PC-3 (cell line): ENCODE data around the gene PARM1. TPM values are rescaled to one million over a fixed set of nuclear protein-coding genes. Genes with fewer than 3 reads are reported as not detected.

Experiments
- ATAC-seq: fragments of 200-7000 bp; cut with Tn5 transposase; 2 replicates; pipeline ENCODE4 v1.9.1; 2020; ENCODE audit warnings: mild to moderate bottlenecking, moderate library complexity
- BruUV-seq: library from RNA; stranded (reverse); fragments of 400-500 nt; replicated peaks from 2 replicates; lab custom pipeline; 2021; lab: Mats Ljungman, UMichigan
- CTCF ChIA-PET: fragments of 300-600 bp; sonication (Branson Sonifier 250); formaldehyde crosslinking; loops from one replicate; lab custom pipeline; 2022; ENCODE audit warnings: antibody characterized with exemption; lab: Charles Lee
- POLR2A ChIA-PET: fragments of 300-600 bp; sonication (Branson Sonifier 250); formaldehyde crosslinking; loops from one replicate; lab custom pipeline; 2022; ENCODE audit warnings: antibody characterized with exemption; ENCODE audit not compliant: unreplicated experiment; lab: Charles Lee
- DNase-seq: peaks from one replicate; pipeline ENCODE4 v3.0.0-alpha.2; 2015
- H2AFZ ChIP-seq: fragments of 300-600 bp; sonication (generic); 2 replicates; pipeline ENCODE4 v1.6.0; 2016; ENCODE audit warnings: antibody characterized with exemption, low read length
- H3F3A ChIP-seq: fragments of 300-600 bp; sonication (generic); one replicate; pipeline ENCODE4 v1.6.0; 2017; ENCODE audit warnings: antibody characterized with exemption, low read length, control low read depth, mild to moderate bottlenecking; ENCODE audit not compliant: unreplicated experiment
- H3K27ac ChIP-seq: fragments of 300-600 bp; sonication (generic); 2 replicates; pipeline ENCODE4 v1.5.1; 2016; ENCODE audit warnings: mild to moderate bottlenecking, low read length
- H3K27me3 ChIP-seq: fragments of 300-600 bp; sonication (generic); 2 replicates; pipeline ENCODE4 v1.6.1; 2016; ENCODE audit warnings: low read length, mixed read lengths
- H3K36me3 ChIP-seq: fragments of 300-600 bp; sonication (generic); 2 replicates; pipeline ENCODE4 v1.6.1; 2016; ENCODE audit warnings: low read depth, mixed run types, low read length, mixed read lengths
- H3K4me1 ChIP-seq: fragments of 300-600 bp; sonication (generic); 2 replicates; pipeline ENCODE4 v1.5.1; 2016; ENCODE audit warnings: low read length; ENCODE audit not compliant: insufficient read depth
- H3K4me2 ChIP-seq: fragments of 300-600 bp; sonication (generic); 2 replicates; pipeline ENCODE4 v1.6.0; 2016; ENCODE audit warnings: low read length
- H3K4me3 ChIP-seq: fragments of 300-600 bp; sonication (generic); 2 replicates; pipeline ENCODE4 v1.5.1; 2016; ENCODE audit warnings: mild to moderate bottlenecking, low read length, mixed read lengths
- H3K79me2 ChIP-seq: fragments of 300-600 bp; sonication (generic); 2 replicates; pipeline ENCODE4 v1.6.1; 2017; ENCODE audit warnings: low read length, mixed read lengths
- H3K9ac ChIP-seq: fragments of 300-600 bp; sonication (generic); 2 replicates; pipeline ENCODE4 v1.6.0; 2016; ENCODE audit warnings: mild to moderate bottlenecking, low read length
- H3K9me2 ChIP-seq: fragments of 300-600 bp; sonication (generic); replicated peaks from 2 replicates; pipeline ENCODE4 v1.6.1; 2016; ENCODE audit warnings: mixed run types, low read length, mixed read lengths
- H3K9me3 ChIP-seq: fragments of 300-600 bp; sonication (generic); 2 replicates; pipeline ENCODE4 v1.6.1; 2016; ENCODE audit warnings: low read length, mixed read lengths
- H4K20me1 ChIP-seq: fragments of 300-600 bp; sonication (generic); 2 replicates; pipeline ENCODE4 v1.6.1; 2016; ENCODE audit warnings: low read length, mixed read lengths
- EZH2 ChIP-seq: fragments of 300-600 bp; sonication (generic); IDR thresholded peaks from one replicate; pipeline ENCODE4 v1.6.1; 2017; ENCODE audit warnings: antibody characterized with exemption, mild to moderate bottlenecking, low read length; ENCODE audit not compliant: unreplicated experiment
- EZH2phosphoT487 ChIP-seq: fragments of 300-600 bp; sonication (generic); IDR thresholded peaks from 2 replicates; pipeline ENCODE4 v1.6.1; 2018; ENCODE audit warnings: mild to moderate bottlenecking, antibody characterized with exemption, low read length, borderline replicate concordance
- intact Hi-C: fragments of 100-400 bp; cut with micrococcal nuclease; formaldehyde crosslinking; loops from 2 replicates; pipeline ENCODE4 v1.9.0; 2023
- total RNA-seq: library from RNA; depleted of rRNA; stranded (reverse); fragments of >200 nt; gene quantifications from 2 replicates; pipeline ENCODE4 v1.2.3, GENCODE V29; 2014
- TF ChIP-seq, protein P1 (sequence below): fragments of 300-600 bp; sonication (generic); conservative IDR thresholded peaks from 2 replicates; pipeline ENCODE4 v1.5.1; 2017; ENCODE audit warnings: antibody characterized with exemption, low read depth, mild to moderate bottlenecking, low read length

PARM1 gene
- total RNA-seq, 1 experiment from 2014 or later: 2.9 TPM

DNA sequence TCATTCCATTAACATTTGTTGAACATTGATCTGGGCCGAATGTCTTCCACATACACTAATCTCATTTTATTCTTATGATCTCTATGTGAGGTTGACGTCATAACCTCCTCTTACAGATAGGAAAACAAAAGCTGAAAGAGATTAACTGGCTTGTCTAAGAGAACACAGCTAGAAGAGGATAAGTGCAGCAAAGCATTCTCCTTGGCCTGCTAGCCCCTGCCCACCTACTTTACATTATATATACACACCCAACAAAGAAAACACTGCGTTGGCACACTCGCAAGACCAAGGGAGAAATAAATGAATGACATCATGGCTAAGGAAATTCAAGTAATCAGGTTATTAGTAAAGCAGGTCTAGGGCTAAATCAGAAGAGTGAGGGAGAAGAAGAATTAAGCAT is 138.4 kb downstream of the PARM1 start:
- H3K27ac ChIP-seq: no peak overlapping the region
- no peak overlapping the region for H3K4me3 ChIP-seq
- ChIA-PET CTCF (no interaction called here), POLR2A (no interaction called here)
- H3K79me2 ChIP-seq: no peaks in the 10 kb centered on the region
- no peak overlapping the region for H3K9ac ChIP-seq
- H2AFZ ChIP-seq: no peak overlapping the region
- intact Hi-C loops: no loop called here
- no peaks in the 10 kb centered on the region for H3K9me2 ChIP-seq
- H3K4me2 ChIP-seq: no peak overlapping the region
- ATAC-seq: no peak
- no peaks in the 10 kb centered on the region for H3K36me3 ChIP-seq
- DNase-seq: no peak
- H3K27me3 ChIP-seq: peaks cover 6% of the 10 kb centered on the region; the same call in 1 of the 2 replicates
- BruUV-seq: no TSS peak
- H4K20me1 ChIP-seq: no peaks in the 10 kb centered on the region
- no peak for TF ChIP-seq EZH2phosphoT487
- TF ChIP-seq EZH2: no peak
- TF ChIP-seq, protein P1, sequence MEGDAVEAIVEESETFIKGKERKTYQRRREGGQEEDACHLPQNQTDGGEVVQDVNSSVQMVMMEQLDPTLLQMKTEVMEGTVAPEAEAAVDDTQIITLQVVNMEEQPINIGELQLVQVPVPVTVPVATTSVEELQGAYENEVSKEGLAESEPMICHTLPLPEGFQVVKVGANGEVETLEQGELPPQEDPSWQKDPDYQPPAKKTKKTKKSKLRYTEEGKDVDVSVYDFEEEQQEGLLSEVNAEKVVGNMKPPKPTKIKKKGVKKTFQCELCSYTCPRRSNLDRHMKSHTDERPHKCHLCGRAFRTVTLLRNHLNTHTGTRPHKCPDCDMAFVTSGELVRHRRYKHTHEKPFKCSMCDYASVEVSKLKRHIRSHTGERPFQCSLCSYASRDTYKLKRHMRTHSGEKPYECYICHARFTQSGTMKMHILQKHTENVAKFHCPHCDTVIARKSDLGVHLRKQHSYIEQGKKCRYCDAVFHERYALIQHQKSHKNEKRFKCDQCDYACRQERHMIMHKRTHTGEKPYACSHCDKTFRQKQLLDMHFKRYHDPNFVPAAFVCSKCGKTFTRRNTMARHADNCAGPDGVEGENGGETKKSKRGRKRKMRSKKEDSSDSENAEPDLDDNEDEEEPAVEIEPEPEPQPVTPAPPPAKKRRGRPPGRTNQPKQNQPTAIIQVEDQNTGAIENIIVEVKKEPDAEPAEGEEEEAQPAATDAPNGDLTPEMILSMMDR: no peak
- H3F3A ChIP-seq: no peaks in the 10 kb centered on the region
- H3K9me3 ChIP-seq: no peaks in the 10 kb centered on the region
- no peaks in the 10 kb centered on the region for H3K4me1 ChIP-seq

DNA sequence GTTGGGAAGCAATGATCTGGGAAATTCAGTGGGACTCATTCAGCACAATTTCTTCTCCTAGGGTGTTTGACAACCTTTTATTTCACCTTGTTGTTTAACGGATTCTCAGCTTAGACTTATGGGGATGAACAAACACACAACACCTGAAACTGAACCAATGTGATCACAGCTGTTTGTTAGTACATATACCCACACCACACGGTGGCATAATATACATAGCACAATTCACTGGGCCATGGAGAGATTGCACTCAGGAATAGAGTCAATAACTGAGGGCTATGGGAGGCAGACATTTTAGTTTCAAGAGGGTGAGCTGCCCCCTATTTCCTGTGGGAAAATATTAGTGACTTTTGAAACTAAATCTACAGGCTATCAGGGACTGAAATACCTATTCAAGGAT is 148.0 kb downstream of the PARM1 start:
- H3K27me3 ChIP-seq: no peaks in the 10 kb centered on the region
- no peaks in the 10 kb centered on the region for H3K9me3 ChIP-seq
- no peak overlapping the region for H3K4me3 ChIP-seq
- ATAC-seq (no peak), DNase-seq (no peak)
- H3K9ac ChIP-seq: no peak overlapping the region
- H3K4me2 ChIP-seq: no peak overlapping the region
- H3K79me2 ChIP-seq: no peaks in the 10 kb centered on the region
- no TSS peak for BruUV-seq
- no peak overlapping the region for H3K27ac ChIP-seq
- ChIA-PET CTCF (no interaction called here), POLR2A (no interaction called here)
- no peak overlapping the region for H2AFZ ChIP-seq
- intact Hi-C loops: no loop called here
- TF ChIP-seq EZH2phosphoT487 (no peak), EZH2 (no peak)
- TF ChIP-seq, protein P1: no peak
- no peaks in the 10 kb centered on the region for H4K20me1 ChIP-seq
- H3K4me1 ChIP-seq: no peaks in the 10 kb centered on the region
- H3F3A ChIP-seq: no peaks in the 10 kb centered on the region
- no peaks in the 10 kb centered on the region for H3K9me2 ChIP-seq
- H3K36me3 ChIP-seq: no peaks in the 10 kb centered on the region

DNA sequence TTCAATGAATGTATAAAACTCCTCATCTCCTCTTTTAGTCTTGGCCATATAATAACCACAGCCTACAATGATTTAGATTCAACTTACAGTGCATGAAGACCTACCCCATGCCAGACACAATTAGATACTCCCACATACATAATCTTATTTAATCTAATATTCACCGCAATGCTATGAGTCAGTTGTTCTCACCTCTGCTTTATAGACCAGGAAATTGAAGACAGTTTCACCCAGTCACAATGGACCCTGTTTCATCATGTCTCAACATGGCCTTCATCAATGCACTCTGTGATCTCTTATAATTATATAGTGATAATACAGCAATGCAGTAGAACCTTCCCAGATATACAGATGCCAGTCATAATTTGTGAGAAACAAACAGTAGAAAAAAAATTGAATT is 148.6 kb downstream of the PARM1 start:
- no peak for DNase-seq
- no peak for ATAC-seq
- CTCF ChIA-PET: no interaction called here

More for the DNA sequence above, 148.6 kb downstream of the PARM1 start:
- no peak overlapping the region for H3K9ac ChIP-seq
- no TSS peak for BruUV-seq
- intact Hi-C loops: no loop called here
- no peak overlapping the region for H3K4me2 ChIP-seq
- no peaks in the 10 kb centered on the region for H4K20me1 ChIP-seq
- no peaks in the 10 kb centered on the region for H3K27me3 ChIP-seq
- POLR2A ChIA-PET: no interaction called here
- H3K27ac ChIP-seq: no peak overlapping the region
- no peak overlapping the region for H3K4me3 ChIP-seq
- no peak for TF ChIP-seq EZH2phosphoT487
- no peak for TF ChIP-seq EZH2
- TF ChIP-seq, protein P1: no peak
- no peaks in the 10 kb centered on the region for H3K4me1 ChIP-seq
- H3K9me2 ChIP-seq: no peaks in the 10 kb centered on the region
- H2AFZ ChIP-seq: no peak overlapping the region
- no peaks in the 10 kb centered on the region for H3K79me2 ChIP-seq
- no peaks in the 10 kb centered on the region for H3F3A ChIP-seq
- H3K9me3 ChIP-seq: no peaks in the 10 kb centered on the region
- H3K36me3 ChIP-seq: no peaks in the 10 kb centered on the region
